Tibial nerve (tissue), 3 donors: Measurements from ENCODE around the gene CASP3.
"Not testable (repeated sequence)": the region's sequence is repeated elsewhere in the genome, so short reads cannot be mapped to it uniquely, and the experiment has no call there.

Experiments used
- EP300 ChIP-seq, 2 donors: sonication (generic); formaldehyde crosslinking; IDR thresholded peaks; one replicate each; pipeline ENCODE4 v1.6.1; 2017; ENCODE audit warnings: antibody characterized with exemption in 2 of 2, mild to moderate bottlenecking in 1 of 2
- POLR2A ChIP-seq, 2 donors: fragments of 450-650 bp; IDR thresholded peaks; one replicate each; pipeline ENCODE4 v1.6.1; 2017; ENCODE audit warnings: antibody characterized with exemption in 2 of 2, mild to moderate bottlenecking in 2 of 2, moderate library complexity in 2 of 2

DNA sequence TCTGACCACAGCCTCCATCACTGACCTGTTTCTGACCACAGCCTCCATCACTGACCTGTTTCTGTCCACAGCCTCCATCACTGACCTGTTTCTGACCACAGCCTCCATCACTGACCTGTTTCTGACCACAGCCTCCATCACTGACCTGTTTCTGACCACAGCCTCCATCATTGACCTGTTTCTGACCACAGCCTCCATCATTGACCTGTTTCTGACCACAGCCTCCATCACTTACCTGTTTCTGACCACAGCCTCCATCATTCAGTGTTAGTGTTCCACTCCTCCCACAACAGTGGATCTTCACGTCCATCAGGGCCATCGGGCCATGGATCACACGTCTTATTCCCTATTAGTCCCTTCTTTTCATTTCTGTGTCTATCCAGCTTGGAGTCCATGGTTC, 24.7 kb downstream of the CASP3 start:
- not testable (repeated sequence) for TF ChIP-seq EP300, POLR2A (IDR thresholded peaks at IDR 0.05)
